NCI-H1105 (cell line): ENCODE results near the gene LTBR.

Source experiments
- DNase-seq: peaks from one replicate; lab custom pipeline; 2025; lab: John Stamatoyannopoulos, UW

Gene LTBR

GRCh38 chr12:6346942-6347341 lies 37.0 kb upstream of the LTBR start:
- no peak for DNase-seq

GRCh38 chr12:6347367-6348338 lies 36.3 kb upstream of the LTBR start:
- DNase-seq: no peak

GRCh38 chr12:6351622-6352021 lies 32.3 kb upstream of the LTBR start:
- DNase-seq: no peak

- no peak for DNase-seq
These were observed 31.5 kb upstream of the LTBR start for GRCh38 chr12:6352193-6353173.

GRCh38 chr12:6354495-6355393 lies 29.2 kb upstream of the LTBR start:
- DNase-seq: no peak

GRCh38 chr12:6355491-6356373 lies 28.2 kb upstream of the LTBR start:
- no peak for DNase-seq

- DNase-seq: no peak
These were observed 27.6 kb upstream of the LTBR start for GRCh38 chr12:6356374-6356820.

- no peak for DNase-seq
These were observed 25.1 kb upstream of the LTBR start for GRCh38 chr12:6358881-6359280.

GRCh38 chr12:6360080-6360571 lies 23.8 kb upstream of the LTBR start:
- DNase-seq: no peak

GRCh38 chr12:6360578-6361490 lies 23.1 kb upstream of the LTBR start:
- DNase-seq: no peak

GRCh38 chr12:6361834-6362233 lies 22.1 kb upstream of the LTBR start:
- no peak for DNase-seq

GRCh38 chr12:6362403-6362802 lies 21.6 kb upstream of the LTBR start:
- DNase-seq: no peak

- DNase-seq: no peak
These were observed 21.0 kb upstream of the LTBR start for GRCh38 chr12:6363010-6363329.

- no peak for DNase-seq
These were observed 20.5 kb upstream of the LTBR start for GRCh38 chr12:6363330-6364043.

GRCh38 chr12:6364044-6364374 lies 20.0 kb upstream of the LTBR start:
- DNase-seq: no peak

GRCh38 chr12:6367065-6367968 lies 16.6 kb upstream of the LTBR start:
- DNase-seq: no peak

GRCh38 chr12:6367969-6368892 lies 15.7 kb upstream of the LTBR start:
- no peak for DNase-seq
